Activated CD8-positive, alpha-beta memory T cell treated with anti-CD3 and anti-CD28 coated beads, Interleukin-2, amount 50 U/mL, for 48 hours (primary cell): ENCODE results near the gene STARD10.
"Not testable (repeated sequence)": the region's sequence is repeated elsewhere in the genome, so short reads cannot be mapped to it uniquely, and the experiment has no call there.

ENCODE experiments used
- DNase-seq: peaks from one replicate; pipeline ENCODE4 v3.0.0-alpha.2; 2020

Gene STARD10

GRCh38 chr11:72807021-72807693 lies 13.3 kb upstream of the STARD10 start:
- no peak for DNase-seq

GRCh38 chr11:72806378-72806777 lies 12.5 kb upstream of the STARD10 start:
- DNase-seq = not testable (repeated sequence)

GRCh38 chr11:72805216-72805615 lies 11.4 kb upstream of the STARD10 start:
- no peak for DNase-seq

- no peak for DNase-seq
These were observed 9.0 kb upstream of the STARD10 start for GRCh38 chr11:72802822-72803221.

GRCh38 chr11:72799441-72799840 lies 5.6 kb upstream of the STARD10 start:
- no peak for DNase-seq

GRCh38 chr11:72798361-72798760 lies 4.5 kb upstream of the STARD10 start:
- no peak for DNase-seq

- DNase-seq = no peak
These were observed 797 bp downstream of the STARD10 start for GRCh38 chr11:72793076-72793424.

- DNase-seq = no peak
These were observed 1.3 kb downstream of the STARD10 start for GRCh38 chr11:72792437-72793021.

GRCh38 chr11:72791228-72791627 lies 2.6 kb downstream of the STARD10 start:
- DNase-seq = not testable (repeated sequence)

GRCh38 chr11:72789493-72790131 lies 4.2 kb downstream of the STARD10 start:
- no peak for DNase-seq

- no peak for DNase-seq
These were observed 5.6 kb downstream of the STARD10 start for GRCh38 chr11:72788241-72788640.

GRCh38 chr11:72787216-72788104 lies 6.4 kb downstream of the STARD10 start:
- no peak for DNase-seq

- no peak for DNase-seq
These were observed 7.3 kb downstream of the STARD10 start for GRCh38 chr11:72786305-72787215.

GRCh38 chr11:72784662-72785061 lies 9.2 kb downstream of the STARD10 start:
- no peak for DNase-seq

GRCh38 chr11:72783144-72783905 lies 10.5 kb downstream of the STARD10 start:
- DNase-seq = no peak

GRCh38 chr11:72782081-72782920 lies 11.5 kb downstream of the STARD10 start:
- no peak for DNase-seq

GRCh38 chr11:72781313-72782080 lies 12.3 kb downstream of the STARD10 start:
- DNase-seq = peak; percentile 72

- no peak for DNase-seq
These were observed 12.9 kb downstream of the STARD10 start for GRCh38 chr11:72781063-72781312.

GRCh38 chr11:72780296-72781062 lies 13.4 kb downstream of the STARD10 start:
- DNase-seq = no peak
